Muscle layer of duodenum (tissue), 2 donors: ENCODE results near the gene SF3B4.
"Not testable (repeated sequence)": the region's sequence is repeated elsewhere in the genome, so short reads cannot be mapped to it uniquely, and the experiment has no call there.

ENCODE experiments used
- H3K27ac ChIP-seq: one replicate; pipeline ENCODE4 v1.7.0; 2013; ENCODE audit warnings: mild to moderate bottlenecking, low read length
- H3K27me3 ChIP-seq: one replicate; pipeline ENCODE4 v1.7.0; 2013; ENCODE audit warnings: low read depth, mild to moderate bottlenecking, control low read depth, low read length
- H3K36me3 ChIP-seq, 2 donors: one replicate each; pipeline ENCODE4 v1.7.0; 2013; ENCODE audit warnings: low read length in 2 of 2, control low read depth in 1 of 2, mild to moderate bottlenecking in 1 of 2; ENCODE audit not compliant: insufficient read depth in 2 of 2, control insufficient read depth in 1 of 2
- H3K4me1 ChIP-seq, 2 donors: one replicate each; pipeline ENCODE4 v1.7.0; 2013; ENCODE audit warnings: low read length in 2 of 2, mild to moderate bottlenecking in 2 of 2, control low read depth in 1 of 2, moderate library complexity in 1 of 2; ENCODE audit not compliant: insufficient read depth in 2 of 2, control insufficient read depth in 1 of 2
- H3K4me3 ChIP-seq, 2 donors: one replicate each; pipeline ENCODE4 v1.7.0; 2013; ENCODE audit warnings: low read length in 2 of 2, low read depth in 1 of 2, mild to moderate bottlenecking in 1 of 2
- H3K9me3 ChIP-seq, 2 donors: one replicate each; pipeline ENCODE4 v1.7.0; 2013; ENCODE audit warnings: low read length in 2 of 2, control low read depth in 1 of 2, mild to moderate bottlenecking in 1 of 2; ENCODE audit not compliant: control insufficient read depth in 1 of 2
- donor health status: healthy.

The SF3B4 gene

GRCh38 chr1:149927563-149928400 is at the start of gene SF3B4:
Gene SF3B4, minus strand, starts transcription at chr1:149927803. Its CDS starts 44 bp downstream, at chr1:149927759.
- Histone ChIP-seq H3K4me3 (peak within 1 kb of the TSS; percentile 86 to 88), H3K27ac (peak within 1 kb of the TSS; percentile 97), H3K9me3 (no peaks in the 10 kb centered on the region), H3K36me3 (peaks cover 50 to 61% of the 10 kb centered on the region in 2 donors), H3K4me1 (peaks cover 13 to 28% of the 10 kb centered on the region in 2 donors), H3K27me3 (no peaks in the 10 kb centered on the region)

- H3K4me1 ChIP-seq = peaks cover 7 to 11% of the 10 kb centered on the region in 2 donors
- H3K36me3 ChIP-seq = peaks cover 7 to 16% of the 10 kb centered on the region in 2 donors
- H3K27ac ChIP-seq = no peak overlapping the region
- H3K9me3 ChIP-seq = no peaks in the 10 kb centered on the region
- no peak overlapping the region for H3K4me3 ChIP-seq
- H3K27me3 ChIP-seq = no peaks in the 10 kb centered on the region
Measured at GRCh38 chr1:149977345-149977744, 49.7 kb upstream of the SF3B4 start.

- Histone ChIP-seq H3K4me1 (no peaks in the 10 kb centered on the region), H3K36me3 (peaks cover 25 to 47% of the 10 kb centered on the region in 2 donors), H3K27ac (no peak overlapping the region), H3K9me3 (no peaks in the 10 kb centered on the region), H3K27me3 (no peaks in the 10 kb centered on the region), H3K4me3 (no peak overlapping the region)
Measured at GRCh38 chr1:149972547-149972946, 44.9 kb upstream of the SF3B4 start.

GRCh38 chr1:149967646-149968045 is 40.0 kb upstream of the SF3B4 start:
- Histone ChIP-seq H3K4me1 (peaks cover 0 to 7% of the 10 kb centered on the region in 2 donors), H3K27me3 (no peaks in the 10 kb centered on the region), H3K4me3 (no peak overlapping the region), H3K36me3 (peaks cover 45 to 63% of the 10 kb centered on the region in 2 donors), H3K27ac (no peak overlapping the region), H3K9me3 (no peaks in the 10 kb centered on the region)

- no peaks in the 10 kb centered on the region for H3K9me3 ChIP-seq
- no peak overlapping the region for H3K4me3 ChIP-seq
- peaks cover 43 to 60% of the 10 kb centered on the region in 2 donors for H3K36me3 ChIP-seq
- H3K27me3 ChIP-seq = no peaks in the 10 kb centered on the region
- H3K4me1 ChIP-seq = peaks cover 0 to 12% of the 10 kb centered on the region in 2 donors
- H3K27ac ChIP-seq = no peak overlapping the region
Measured at GRCh38 chr1:149967041-149967440, 39.4 kb upstream of the SF3B4 start.

GRCh38 chr1:149966405-149966804 is 38.8 kb upstream of the SF3B4 start:
- peaks cover 0 to 15% of the 10 kb centered on the region in 2 donors for H3K4me1 ChIP-seq
- H3K27ac ChIP-seq = no peak overlapping the region
- H3K9me3 ChIP-seq = no peaks in the 10 kb centered on the region
- no peak overlapping the region for H3K4me3 ChIP-seq
- H3K27me3 ChIP-seq = no peaks in the 10 kb centered on the region
- H3K36me3 ChIP-seq = peaks cover 37 to 53% of the 10 kb centered on the region in 2 donors

GRCh38 chr1:149965440-149965839 is 37.8 kb upstream of the SF3B4 start:
- Histone ChIP-seq H3K9me3 (no peaks in the 10 kb centered on the region), H3K4me3 (no peak overlapping the region), H3K36me3 (peaks cover 33 to 51% of the 10 kb centered on the region in 2 donors), H3K27ac (no peak overlapping the region), H3K27me3 (no peaks in the 10 kb centered on the region), H3K4me1 (peaks cover 0 to 15% of the 10 kb centered on the region in 2 donors)

GRCh38 chr1:149963358-149963757 is 35.8 kb upstream of the SF3B4 start:
- H3K9me3 ChIP-seq = no peaks in the 10 kb centered on the region
- no peaks in the 10 kb centered on the region for H3K27me3 ChIP-seq
- peaks cover 39 to 47% of the 10 kb centered on the region in 2 donors for H3K36me3 ChIP-seq
- H3K4me1 ChIP-seq = peaks cover 0 to 15% of the 10 kb centered on the region in 2 donors
- no peak overlapping the region for H3K4me3 ChIP-seq
- H3K27ac ChIP-seq = no peak overlapping the region

GRCh38 chr1:149962736-149963135 is 35.1 kb upstream of the SF3B4 start:
- Histone ChIP-seq H3K4me3 (no peak overlapping the region), H3K9me3 (no peaks in the 10 kb centered on the region), H3K27me3 (no peaks in the 10 kb centered on the region), H3K27ac (no peak overlapping the region), H3K36me3 (peaks cover 39 to 51% of the 10 kb centered on the region in 2 donors), H3K4me1 (peaks cover 0 to 15% of the 10 kb centered on the region in 2 donors)

GRCh38 chr1:149962039-149962647 is 34.5 kb upstream of the SF3B4 start:
- peaks cover 37 to 54% of the 10 kb centered on the region in 2 donors for H3K36me3 ChIP-seq
- peak overlapping the region; percentile 3 for H3K27ac ChIP-seq
- no peaks in the 10 kb centered on the region for H3K9me3 ChIP-seq
- H3K4me3 ChIP-seq = no peak overlapping the region
- peaks cover 0 to 15% of the 10 kb centered on the region in 2 donors for H3K4me1 ChIP-seq
- no peaks in the 10 kb centered on the region for H3K27me3 ChIP-seq

- not testable (repeated sequence) for H3K4me3 ChIP-seq, H3K27ac ChIP-seq, H3K9me3 ChIP-seq, H3K4me1 ChIP-seq, H3K27me3 ChIP-seq
- peaks cover 12 to 26% of the 10 kb centered on the region in 2 donors for H3K36me3 ChIP-seq
Measured at GRCh38 chr1:149957548-149957947, 29.9 kb upstream of the SF3B4 start.
